Fibroblast of lung (primary cell): ENCODE measurements around the gene OPRM1. TPM values are rescaled to one million over a fixed set of nuclear protein-coding genes. Genes with fewer than 3 reads are reported as not detected.
"Not testable (repeated sequence)": the region's sequence is repeated elsewhere in the genome, so short reads cannot be mapped to it uniquely, and the experiment has no call there.

Experiments used
- DNase-seq, 2 donors: peaks; one replicate each; pipeline versions ENCODE4 v3.0.0 to v3.0.0-alpha.2; 2010; ENCODE audit warnings: low read depth in 2 of 2
- H2AFZ ChIP-seq: 2 replicates; pipeline ENCODE4 v1.5.1; 2012; ENCODE audit warnings: low read length, control low read depth, inconsistent platforms
- H3K27ac ChIP-seq: 2 replicates; pipeline ENCODE4 v1.5.1; 2011; ENCODE audit warnings: low read length, control low read depth; ENCODE audit not compliant: insufficient read depth
- H3K27me3 ChIP-seq: 2 replicates; pipeline ENCODE4 v1.5.1; 2011; ENCODE audit warnings: mild to moderate bottlenecking, low read length; ENCODE audit not compliant: control insufficient read depth, insufficient read depth
- H3K36me3 ChIP-seq: 2 replicates; pipeline ENCODE4 v1.5.1; 2011; ENCODE audit warnings: low read length; ENCODE audit not compliant: control insufficient read depth, insufficient read depth
- H3K4me1 ChIP-seq: 2 replicates; pipeline ENCODE4 v1.5.1; 2011; ENCODE audit warnings: low read length; ENCODE audit not compliant: control insufficient read depth, insufficient read depth; ENCODE audit errors: extremely low read depth
- H3K4me2 ChIP-seq: 2 replicates; pipeline ENCODE4 v1.5.1; 2011; ENCODE audit warnings: low read length, control low read depth; ENCODE audit not compliant: insufficient read depth; ENCODE audit errors: extremely low read depth
- H3K4me3 ChIP-seq, 4 experiments: fragments of 200-600 bp in 1 of 4; sonication (generic) in 1 of 4; replicated peaks in 1 of 4; 2 replicates each; pipeline ENCODE4 v1.5.1; 2011 to 2016; ENCODE audit warnings: low read length in 4 of 4, low read depth in 3 of 4, mild to moderate bottlenecking in 3 of 4, control low read depth in 2 of 4, inconsistent platforms in 1 of 4, mixed read lengths in 1 of 4; ENCODE audit not compliant: insufficient read depth in 1 of 4; ENCODE audit errors: control extremely low read depth in 1 of 4
- H3K79me2 ChIP-seq: 2 replicates; pipeline ENCODE4 v1.5.1; 2012; ENCODE audit warnings: mild to moderate bottlenecking, low read length, inconsistent platforms; ENCODE audit not compliant: control insufficient read depth, insufficient read depth
- H3K9ac ChIP-seq: 2 replicates; pipeline ENCODE4 v1.5.1; 2011; ENCODE audit warnings: mild to moderate bottlenecking, low read length, control low read depth; ENCODE audit not compliant: insufficient read depth
- H3K9me3 ChIP-seq: 2 replicates; pipeline ENCODE4 v1.5.1; 2012; ENCODE audit warnings: low read depth, low read length; ENCODE audit not compliant: control insufficient read depth, insufficient read depth
- H4K20me1 ChIP-seq: 2 replicates; pipeline ENCODE4 v1.5.1; 2011; ENCODE audit warnings: low read length; ENCODE audit not compliant: control insufficient read depth, insufficient read depth; ENCODE audit errors: extremely low read depth
- CTCF ChIP-seq, 2 donors: IDR thresholded peaks in 1 of 2; conservative IDR thresholded peaks in 1 of 2; 1 replicate in 1 of 2; 2 replicates in 1 of 2; pipeline ENCODE4 v1.5.1; 2011 to 2012; ENCODE audit warnings: low read length in 2 of 2, control low read depth in 1 of 2, inconsistent platforms in 1 of 2, low read depth in 1 of 2, mild to moderate bottlenecking in 1 of 2
- EZH2 ChIP-seq: IDR thresholded peaks from 2 replicates; pipeline ENCODE4 v1.5.1; 2012; ENCODE audit warnings: low read length, control low read depth, mild to moderate bottlenecking; ENCODE audit errors: missing control alignments
- polyA plus RNA-seq, 2 donors: library from polyadenylated mRNA; depleted of rRNA in 1 of 2; stranded (reverse) in 1 of 2; unstranded in 1 of 2; fragments of >200 nt; gene quantifications; 2 replicates each; pipeline ENCODE4 v1.2.1, GENCODE V29; 2011 to 2012; ENCODE audit warnings: missing spikeins in 1 of 2
- total RNA-seq: library from RNA; depleted of rRNA; stranded (reverse); fragments of >200 nt; gene quantifications from 2 replicates; pipeline ENCODE4 v1.2.1, GENCODE V29; 2014

The OPRM1 gene
- total and polyA plus RNA-seq, 2 donors (not counting 1 experiment from before 2014, with no cell fraction given) = not detected

- Histone ChIP-seq H3K9me3 (no peaks in the 10 kb centered on the region), H3K4me1 (peaks cover under 1% of the 10 kb centered on the region), H3K79me2 (no peaks in the 10 kb centered on the region), H3K9ac (no peak overlapping the region), H3K36me3 (no peaks in the 10 kb centered on the region), H3K27ac (no peak overlapping the region), H3K4me3 (no peak overlapping the region), H3K4me2 (no peak overlapping the region), H4K20me1 (no peaks in the 10 kb centered on the region), H3K27me3 (no peaks in the 10 kb centered on the region), H2AFZ (no peak overlapping the region)
- no peak for DNase-seq
- TF ChIP-seq EZH2 (no peak), CTCF (conservative IDR thresholded peaks at IDR 0.05 in 1 of 2, IDR thresholded peaks at IDR 0.05 in 1 of 2; ENCODE audit: low read depth in 1 of 2, low read length in 2 of 2) (no peak)
Measured at GRCh38 chr6:154170106-154170505, 131.1 kb downstream of the OPRM1 start.

- H3K27me3 ChIP-seq, H4K20me1 ChIP-seq, H3K9me3 ChIP-seq, H3K9ac ChIP-seq, H3K79me2 ChIP-seq, H3K4me3 ChIP-seq, H3K36me3 ChIP-seq, H3K4me1 ChIP-seq, H3K4me2 ChIP-seq, H3K27ac ChIP-seq, DNase-seq, H2AFZ ChIP-seq: not testable (repeated sequence)
Measured at GRCh38 chr6:154172393-154172792, 133.4 kb downstream of the OPRM1 start.

DNA sequence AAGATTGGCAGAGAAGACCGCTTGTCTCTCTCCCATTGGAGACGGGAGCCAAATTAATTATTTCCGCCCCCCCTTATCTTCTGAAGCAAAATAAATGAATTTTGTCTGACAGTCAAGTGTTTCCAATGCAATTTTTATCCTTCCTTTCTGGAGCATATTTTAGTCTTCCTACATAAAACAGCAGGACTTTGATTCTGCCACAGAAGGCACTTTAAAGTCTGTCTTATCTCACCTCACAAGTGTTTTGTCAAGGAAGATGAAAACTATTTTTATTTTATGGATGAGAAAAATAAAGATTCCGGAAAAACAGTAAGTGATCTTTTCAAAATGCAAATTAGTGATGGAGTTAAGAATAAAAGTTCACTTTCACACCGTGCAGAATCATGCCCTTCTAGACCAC is 140.4 kb downstream of the OPRM1 start:
- TF ChIP-seq EZH2 (no peak), CTCF (conservative IDR thresholded peaks at IDR 0.05 in 1 of 2, IDR thresholded peaks at IDR 0.05 in 1 of 2; ENCODE audit: low read depth in 1 of 2, low read length in 2 of 2) (no peak)
- no peaks in the 10 kb centered on the region for H3K4me1 ChIP-seq
- no peak for DNase-seq
- no peaks in the 10 kb centered on the region for H3K9me3 ChIP-seq
- no peaks in the 10 kb centered on the region for H3K27me3 ChIP-seq
- no peak overlapping the region for H2AFZ ChIP-seq
- no peaks in the 10 kb centered on the region for H3K36me3 ChIP-seq
- no peak overlapping the region for H3K4me3 ChIP-seq
- no peak overlapping the region for H3K9ac ChIP-seq
- no peak overlapping the region for H3K27ac ChIP-seq
- H4K20me1 ChIP-seq = no peaks in the 10 kb centered on the region
- no peaks in the 10 kb centered on the region for H3K79me2 ChIP-seq
- H3K4me2 ChIP-seq = no peak overlapping the region

GRCh38 chr6:154187203-154187602 is 148.2 kb downstream of the OPRM1 start:
- Histone ChIP-seq H3K9ac (no peak overlapping the region), H3K4me3 (no peak overlapping the region), H3K9me3 (no peaks in the 10 kb centered on the region), H4K20me1 (no peaks in the 10 kb centered on the region), H3K4me2 (no peak overlapping the region), H3K4me1 (no peaks in the 10 kb centered on the region), H3K27me3 (no peaks in the 10 kb centered on the region), H2AFZ (no peak overlapping the region), H3K36me3 (no peaks in the 10 kb centered on the region), H3K27ac (no peak overlapping the region), H3K79me2 (no peaks in the 10 kb centered on the region)
- no peak for TF ChIP-seq EZH2
- TF ChIP-seq CTCF (conservative IDR thresholded peaks at IDR 0.05 in 1 of 2, IDR thresholded peaks at IDR 0.05 in 1 of 2; ENCODE audit: low read depth in 1 of 2, low read length in 2 of 2) = no peak
- DNase-seq = no peak
